HG03432 (cell line): ENCODE results near the gene CCR6.
"Not testable (repeated sequence)": the region's sequence is repeated elsewhere in the genome, so short reads cannot be mapped to it uniquely, and the experiment has no call there.

Experiments
- ATAC-seq: cut with Tn5 transposase; IDR thresholded peaks from one replicate; pipeline ENCODE4 v1.9.1; 2021; ENCODE audit warnings: mild to moderate bottlenecking, moderate library complexity; ENCODE audit not compliant: unreplicated experiment

The CCR6 gene

GRCh38 chr6:167122827-167123657, at the start of gene CCR6:
Gene CCR6 (plus strand): TSS chr6:167123096. CDS start chr6:167136135, 13,039 bp downstream.
- peak; percentile 17 for ATAC-seq

GRCh38 chr6:167073679-167074274, 49.1 kb upstream of the CCR6 start:
- no peak for ATAC-seq

- no peak for ATAC-seq
Observed at GRCh38 chr6:167077241-167077932, 45.5 kb upstream of the CCR6 start.

- ATAC-seq, result no peak
Observed at GRCh38 chr6:167078745-167079144, 44.2 kb upstream of the CCR6 start.

GRCh38 chr6:167079853-167080297, 43.0 kb upstream of the CCR6 start:
- peak; percentile 99 for ATAC-seq

GRCh38 chr6:167087857-167088354, 35.0 kb upstream of the CCR6 start:
- ATAC-seq, result no peak

GRCh38 chr6:167088741-167089140, 34.2 kb upstream of the CCR6 start:
- ATAC-seq, result not testable (repeated sequence)

GRCh38 chr6:167089243-167090142, 33.4 kb upstream of the CCR6 start:
- ATAC-seq, result no peak

GRCh38 chr6:167090171-167090570, 32.7 kb upstream of the CCR6 start:
- no peak for ATAC-seq

GRCh38 chr6:167091026-167091804, 31.7 kb upstream of the CCR6 start:
- no peak for ATAC-seq

- ATAC-seq, result no peak
Observed at GRCh38 chr6:167091805-167092107, 31.1 kb upstream of the CCR6 start.

- no peak for ATAC-seq
Observed at GRCh38 chr6:167092672-167093339, 30.1 kb upstream of the CCR6 start.

- peak; percentile 6 for ATAC-seq
Observed at GRCh38 chr6:167093406-167093921, 29.4 kb upstream of the CCR6 start.

GRCh38 chr6:167093922-167094432, 28.9 kb upstream of the CCR6 start:
- ATAC-seq, result peak; percentile 52

GRCh38 chr6:167094436-167094819, 28.5 kb upstream of the CCR6 start:
- ATAC-seq, result peak; percentile 21

- peak; percentile 49 for ATAC-seq
Observed at GRCh38 chr6:167094820-167095637, 27.9 kb upstream of the CCR6 start.

GRCh38 chr6:167095888-167096287, 27.0 kb upstream of the CCR6 start:
- ATAC-seq, result no peak

- no peak for ATAC-seq
Observed at GRCh38 chr6:167096991-167097390, 25.9 kb upstream of the CCR6 start.
